Esophagus squamous epithelium (tissue), 5 donors: ENCODE measurements around the gene GALNT16. TPM values are rescaled to one million over a fixed set of nuclear protein-coding genes. Genes with fewer than 3 reads are reported as not detected.

Source experiments
- DNase-seq: peaks from one replicate; lab custom pipeline; 2025; lab: John Stamatoyannopoulos, UW
- H3K27ac ChIP-seq, 4 donors: fragments of 200-600 bp; sonication (generic); one replicate each; pipeline ENCODE4 v1.5.1; 2016 to 2019; ENCODE audit warnings: mild to moderate bottlenecking in 1 of 4
- H3K27me3 ChIP-seq, 4 donors: fragments of 200-600 bp; sonication (generic); 1 replicate in 3 of 4; 2 replicates in 1 of 4; pipeline versions ENCODE4 v1.5.1 to v1.6.0; 2017 to 2021; ENCODE audit warnings: antibody characterized with exemption in 1 of 4
- H3K36me3 ChIP-seq, 3 donors: fragments of 200-600 bp; sonication (generic); one replicate each; pipeline ENCODE4 v1.5.1; 2016 to 2019
- H3K4me1 ChIP-seq, 3 donors: fragments of 200-600 bp; sonication (generic); one replicate each; pipeline ENCODE4 v1.5.1; 2017 to 2019
- H3K4me3 ChIP-seq, 4 donors: fragments of 200-600 bp; sonication (generic); 1 replicate in 3 of 4; 2 replicates in 1 of 4; pipeline ENCODE4 v1.5.1; 2016 to 2019; ENCODE audit warnings: mild to moderate bottlenecking in 2 of 4, moderate library complexity in 1 of 4
- H3K9me3 ChIP-seq, 3 donors: fragments of 200-600 bp; sonication (generic); one replicate each; pipeline ENCODE4 v1.5.1; 2016 to 2019
- CTCF ChIP-seq, 6 experiments: fragments of 450-650 bp in 4 of 6; fragments of 200-600 bp in 2 of 6; sonication (generic) in 2 of 6; IDR thresholded peaks; one replicate each; pipeline ENCODE4 v1.5.1; 2016 to 2019; ENCODE audit warnings: antibody characterized with exemption in 6 of 6, mild to moderate bottlenecking in 4 of 6, moderate library complexity in 4 of 6
- POLR2A ChIP-seq, 4 donors: fragments of 450-650 bp; IDR thresholded peaks; one replicate each; pipeline ENCODE4 v1.6.1; 2017; ENCODE audit warnings: antibody characterized with exemption in 4 of 4, mild to moderate bottlenecking in 4 of 4, moderate library complexity in 3 of 4
- WGBS, 2 donors: methylation state at CpG; one replicate each; pipeline ENCODE4 v1.1.5; 2018; 5-methylcytosine and 5-hydroxymethylcytosine counted together
- intact Hi-C: fragments of 100-400 bp; cut with DNase I; formaldehyde crosslinking; loops from one replicate; pipeline ENCODE4 v1.15.0; 2022
- total RNA-seq, 4 donors: library from RNA; depleted of rRNA; stranded (reverse); fragments of >200 nt; gene quantifications; one replicate each; pipeline ENCODE4 v1.1.0, GENCODE V29; 2016
- donor health status: DM: yes; HTN: yes; CAD: no.

Gene GALNT16
- total RNA-seq, 4 donors from 2014 or later, result 0.11 to 2.7 (median 1.3) TPM

- intact Hi-C loops, result no loop called here
- TF ChIP-seq POLR2A (IDR thresholded peaks at IDR 0.05) (no peak), CTCF (IDR thresholded peaks at IDR 0.05) (no peak)
- Histone ChIP-seq H3K27ac (peak overlapping the region in 2 of 4 donors; percentile 9 to 76), H3K36me3 (no peaks in the 10 kb centered on the region), H3K4me3 (peak overlapping the region in 1 of 4 donors; percentile 21), H3K9me3 (no peaks in the 10 kb centered on the region), H3K27me3 (no peaks in the 10 kb centered on the region), H3K4me1 (peaks cover 8 to 44% (median 30%) of the 10 kb centered on the region in 3 donors)
- WGBS, 2 donors, result 39% methylated on average over 5 to 6 of the region's 11 CpGs
- DNase-seq, result no peak
Measured at GRCh38 chr14:69354383-69355153, 94.6 kb downstream of the GALNT16 start.

- H3K9me3 ChIP-seq, result no peaks in the 10 kb centered on the region
- intact Hi-C loops, result no loop called here
- no peak overlapping the region for H3K4me3 ChIP-seq
- peak overlapping the region in 3 of 4 donors; percentile 43 to 76 (median 55) for H3K27ac ChIP-seq
- 73 to 100% methylated on average over 4 to 5 of the region's 6 CpGs for WGBS, 2 donors
- no peaks in the 10 kb centered on the region for H3K36me3 ChIP-seq
- no peak for DNase-seq
- peaks cover 8 to 44% (median 30%) of the 10 kb centered on the region in 3 donors for H3K4me1 ChIP-seq
- TF ChIP-seq CTCF (IDR thresholded peaks at IDR 0.05) (no peak), POLR2A (IDR thresholded peaks at IDR 0.05) (no peak)
- no peaks in the 10 kb centered on the region for H3K27me3 ChIP-seq
Measured at GRCh38 chr14:69355154-69355597, 95.2 kb downstream of the GALNT16 start.

- no peaks in the 10 kb centered on the region for H3K36me3 ChIP-seq
- 20 to 61% methylated on average over 2 to 4 of the region's 6 CpGs for WGBS, 2 donors
- intact Hi-C loops, result no loop called here
- TF ChIP-seq CTCF (IDR thresholded peaks at IDR 0.05) (no peak), POLR2A (IDR thresholded peaks at IDR 0.05) (no peak)
- H3K9me3 ChIP-seq, result no peaks in the 10 kb centered on the region
- no peak overlapping the region for H3K4me3 ChIP-seq
- H3K4me1 ChIP-seq, result peaks cover 8 to 44% (median 30%) of the 10 kb centered on the region in 3 donors
- H3K27me3 ChIP-seq, result no peaks in the 10 kb centered on the region
- H3K27ac ChIP-seq, result peak overlapping the region in 3 of 4 donors; percentile 43 to 76 (median 55)
- DNase-seq, result no peak
Measured at GRCh38 chr14:69355607-69356281, 95.8 kb downstream of the GALNT16 start.

- Histone ChIP-seq H3K4me1 (peaks cover 8 to 38% (median 30%) of the 10 kb centered on the region in 3 donors), H3K36me3 (no peaks in the 10 kb centered on the region), H3K9me3 (no peaks in the 10 kb centered on the region), H3K27me3 (no peaks in the 10 kb centered on the region), H3K4me3 (no peak overlapping the region), H3K27ac (no peak overlapping the region)
- TF ChIP-seq POLR2A (IDR thresholded peaks at IDR 0.05), result no peak
- TF ChIP-seq CTCF (IDR thresholded peaks at IDR 0.05), result no peak
- DNase-seq, result no peak
- intact Hi-C loops, result no loop called here
- 61 to 67% methylated on average over 5 to 6 of the region's 7 CpGs for WGBS, 2 donors
Measured at GRCh38 chr14:69356903-69357543, 97.1 kb downstream of the GALNT16 start.
